Breast epithelium (tissue), 4 donors: Measurements from ENCODE around the gene MIB2. TPM values are rescaled to one million over a fixed set of nuclear protein-coding genes. Genes with fewer than 3 reads are reported as not detected.
A peak's percentile ranks its signal among the peaks of the same experiment; 100 is the strongest.

ENCODE experiments used
- DNase-seq, 2 donors: peaks; one replicate each; pipeline ENCODE4 v3.0.0-alpha.2; 2019; ENCODE audit warnings: low spot score in 2 of 2
- H3K27ac ChIP-seq, 2 donors: fragments of 200-600 bp; sonication (generic) in 1 of 2; one replicate each; pipeline ENCODE4 v1.5.1; 2016 to 2019; ENCODE audit warnings: mild to moderate bottlenecking in 1 of 2
- H3K27me3 ChIP-seq, 2 donors: fragments of 200-600 bp; sonication (generic) in 1 of 2; one replicate each; pipeline versions ENCODE4 v1.5.1 to v1.6.0; 2017 to 2019; ENCODE audit warnings: control low read depth in 1 of 2, mild to moderate bottlenecking in 1 of 2
- H3K36me3 ChIP-seq: fragments of 200-600 bp; one replicate; pipeline ENCODE4 v1.5.1; 2019
- H3K4me1 ChIP-seq, 2 donors: fragments of 200-600 bp; sonication (generic); one replicate each; pipeline ENCODE4 v1.5.1; 2016 to 2019; ENCODE audit warnings: control low read depth in 1 of 2
- H3K4me3 ChIP-seq, 3 donors: fragments of 200-600 bp; sonication (generic); 1 replicate in 2 of 3; 2 replicates in 1 of 3; pipeline ENCODE4 v1.5.1; 2016 to 2019; ENCODE audit warnings: mild to moderate bottlenecking in 3 of 3, moderate library complexity in 2 of 3
- H3K9me3 ChIP-seq, 2 donors: fragments of 200-600 bp; sonication (generic) in 1 of 2; one replicate each; pipeline ENCODE4 v1.5.1; 2016 to 2019; ENCODE audit warnings: control low read depth in 1 of 2
- POLR2A ChIP-seq: fragments of 450-650 bp; IDR thresholded peaks from one replicate; pipeline ENCODE4 v1.6.1; 2016; ENCODE audit warnings: antibody characterized with exemption, mild to moderate bottlenecking, moderate library complexity
- intact Hi-C: fragments of 100-400 bp; cut with DNase I; formaldehyde crosslinking; loops from one replicate; pipeline ENCODE4 v1.15.1; 2023; ENCODE audit warnings: low total_unique reads
- total RNA-seq, 3 donors: library from RNA; depleted of rRNA; stranded (reverse); fragments of >200 nt; gene quantifications; one replicate each; pipeline ENCODE4 v1.1.0, GENCODE V29; 2016
- TF ChIP-seq, protein P1 (sequence below), 3 donors: fragments of 450-650 bp; IDR thresholded peaks; one replicate each; pipeline ENCODE4 v1.5.1; 2016 to 2017; ENCODE audit warnings: antibody characterized with exemption in 3 of 3, mild to moderate bottlenecking in 3 of 3, moderate library complexity in 3 of 3

Gene MIB2
- total RNA-seq, 3 donors from 2014 or later = 32.0 to 69.5 (median 48.9) TPM

DNA sequence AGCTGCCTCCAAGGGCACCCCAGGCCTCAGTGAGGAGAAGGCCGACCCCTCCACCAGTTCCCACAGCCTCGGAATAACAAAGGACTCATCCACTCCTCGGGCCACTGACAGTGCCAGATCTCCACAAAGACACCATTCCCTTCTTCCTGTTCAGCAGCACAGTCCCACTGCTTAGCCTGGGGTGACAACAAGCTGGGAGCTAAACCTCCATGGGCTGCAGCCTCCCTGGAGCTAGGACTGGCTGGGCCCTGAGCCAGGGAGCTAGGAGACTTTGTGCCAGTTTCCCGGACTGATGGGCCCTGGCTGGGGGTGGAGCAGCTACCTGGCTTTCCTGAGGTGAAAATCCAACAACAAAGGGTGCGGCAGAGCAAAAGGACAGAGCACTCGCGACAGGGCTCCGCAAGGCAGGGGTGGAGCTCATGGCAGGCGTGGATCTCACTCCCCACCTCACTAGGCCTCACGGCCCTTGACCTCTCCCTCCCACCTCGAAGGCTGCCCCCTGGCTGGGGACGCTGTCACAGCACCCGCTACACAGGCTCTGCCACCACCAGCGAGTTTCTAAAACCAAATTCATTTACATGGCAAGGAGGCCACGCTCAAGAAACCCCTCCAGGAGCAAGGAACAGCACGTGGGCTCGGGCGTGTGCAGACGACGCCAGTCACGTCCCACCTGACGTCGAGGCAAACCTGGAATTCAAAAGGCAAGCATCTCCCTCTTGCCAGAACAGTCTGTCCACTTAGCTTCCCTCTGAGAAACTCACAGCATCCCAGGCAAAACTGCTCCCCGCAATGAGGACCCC, 63.5 kb downstream of the MIB2 start:
- H3K9me3 ChIP-seq = no peaks in the 10 kb centered on the region
- TF ChIP-seq, protein P1, sequence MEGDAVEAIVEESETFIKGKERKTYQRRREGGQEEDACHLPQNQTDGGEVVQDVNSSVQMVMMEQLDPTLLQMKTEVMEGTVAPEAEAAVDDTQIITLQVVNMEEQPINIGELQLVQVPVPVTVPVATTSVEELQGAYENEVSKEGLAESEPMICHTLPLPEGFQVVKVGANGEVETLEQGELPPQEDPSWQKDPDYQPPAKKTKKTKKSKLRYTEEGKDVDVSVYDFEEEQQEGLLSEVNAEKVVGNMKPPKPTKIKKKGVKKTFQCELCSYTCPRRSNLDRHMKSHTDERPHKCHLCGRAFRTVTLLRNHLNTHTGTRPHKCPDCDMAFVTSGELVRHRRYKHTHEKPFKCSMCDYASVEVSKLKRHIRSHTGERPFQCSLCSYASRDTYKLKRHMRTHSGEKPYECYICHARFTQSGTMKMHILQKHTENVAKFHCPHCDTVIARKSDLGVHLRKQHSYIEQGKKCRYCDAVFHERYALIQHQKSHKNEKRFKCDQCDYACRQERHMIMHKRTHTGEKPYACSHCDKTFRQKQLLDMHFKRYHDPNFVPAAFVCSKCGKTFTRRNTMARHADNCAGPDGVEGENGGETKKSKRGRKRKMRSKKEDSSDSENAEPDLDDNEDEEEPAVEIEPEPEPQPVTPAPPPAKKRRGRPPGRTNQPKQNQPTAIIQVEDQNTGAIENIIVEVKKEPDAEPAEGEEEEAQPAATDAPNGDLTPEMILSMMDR (IDR thresholded peaks at IDR 0.05) = peak in 1 of 3 donors; percentile 32
- TF ChIP-seq POLR2A = no peak
- H3K27me3 ChIP-seq = no peaks in the 10 kb centered on the region
- H3K36me3 ChIP-seq = no peaks in the 10 kb centered on the region
- peak overlapping the region; percentile 79 to 89 for H3K27ac ChIP-seq
- DNase-seq = peak in 1 of 2 donors; percentile 70
- intact Hi-C loops = no loop called here
- H3K4me1 ChIP-seq = peaks cover 0 to 12% of the 10 kb centered on the region in 2 donors
- H3K4me3 ChIP-seq = peak overlapping the region in 2 of 3 donors; percentile 17 to 39

Other genes with a start within 250 kb of the MIB2 start
- gene AURKAIP1, start 240.3 kb upstream of the MIB2 start, total RNA-seq = 100 to 1,000 TPM in 1 of 3 donors, 10 to 100 TPM in 2; 91.3 to 116 (median 99.6) TPM
- 100 to 1,000 TPM; 170 to 325 (median 285) TPM for gene CCNL2, start 216.2 kb upstream of the MIB2 start, total RNA-seq
- gene MRPL20, start 208.2 kb upstream of the MIB2 start, total RNA-seq = 100 to 1,000 TPM; 127 to 149 (median 147) TPM
- gene ANKRD65, start 194.2 kb upstream of the MIB2 start, total RNA-seq = 10 to 100 TPM; 10.2 to 16.0 (median 12.2) TPM
- 10 to 100 TPM; 13.0 to 44.8 (median 35.7) TPM for gene VWA1, start 179.8 kb upstream of the MIB2 start, total RNA-seq
- 1 to 10 TPM; 1.9 to 8.5 (median 4.3) TPM for gene ATAD3C, start 165.8 kb upstream of the MIB2 start, total RNA-seq
- gene ATAD3B, start 143.7 kb upstream of the MIB2 start, total RNA-seq = 10 to 100 TPM in 2 of 3 donors, 1 to 10 TPM in 1; 9.9 to 22.9 (median 22.4) TPM
- 10 to 100 TPM; 14.9 to 22.3 (median 15.5) TPM for gene ATAD3A, start 103.3 kb upstream of the MIB2 start, total RNA-seq
- gene TMEM240, start 74.9 kb upstream of the MIB2 start, total RNA-seq = 1 to 10 TPM; 3.5 to 8.8 (median 3.8) TPM
- 100 to 1,000 TPM; 100 to 125 (median 114) TPM for gene SSU72, start 40.6 kb upstream of the MIB2 start, total RNA-seq
- gene FNDC10, start 15.4 kb upstream of the MIB2 start, total RNA-seq = 1 to 10 TPM in 1 of 3 donors, under 1 TPM in 2; 0.48 to 2.9 (median 0.98) TPM
- gene MMP23B, start 16.7 kb downstream of the MIB2 start, total RNA-seq = 10 to 100 TPM in 1 of 3 donors, 1 to 10 TPM in 2; 2.7 to 15.5 (median 7.5) TPM
- 10 to 100 TPM; 17.4 to 30.3 (median 26.2) TPM for gene CDK11B, start 43.5 kb downstream of the MIB2 start, total RNA-seq
- 10 to 100 TPM; 37.3 to 96.4 (median 45.6) TPM for gene SLC35E2B, start 77.3 kb downstream of the MIB2 start, total RNA-seq
- gene CDK11A, start 108.9 kb downstream of the MIB2 start, total RNA-seq = 10 to 100 TPM; 27.8 to 51.8 (median 41.6) TPM
- 10 to 100 TPM; 71.1 to 89.1 (median 87.4) TPM for gene NADK, start 163.0 kb downstream of the MIB2 start, total RNA-seq